GM12874 (cell line): ENCODE results near the gene MILR1.

Experiments used
- TF ChIP-seq, protein P1 (sequence below): IDR thresholded peaks from 2 replicates; pipeline ENCODE4 v1.5.1; 2011; ENCODE audit warnings: low read depth, mild to moderate bottlenecking, control low read depth, low read length, moderate library complexity; ENCODE audit not compliant: insufficient read depth

Gene MILR1

DNA sequence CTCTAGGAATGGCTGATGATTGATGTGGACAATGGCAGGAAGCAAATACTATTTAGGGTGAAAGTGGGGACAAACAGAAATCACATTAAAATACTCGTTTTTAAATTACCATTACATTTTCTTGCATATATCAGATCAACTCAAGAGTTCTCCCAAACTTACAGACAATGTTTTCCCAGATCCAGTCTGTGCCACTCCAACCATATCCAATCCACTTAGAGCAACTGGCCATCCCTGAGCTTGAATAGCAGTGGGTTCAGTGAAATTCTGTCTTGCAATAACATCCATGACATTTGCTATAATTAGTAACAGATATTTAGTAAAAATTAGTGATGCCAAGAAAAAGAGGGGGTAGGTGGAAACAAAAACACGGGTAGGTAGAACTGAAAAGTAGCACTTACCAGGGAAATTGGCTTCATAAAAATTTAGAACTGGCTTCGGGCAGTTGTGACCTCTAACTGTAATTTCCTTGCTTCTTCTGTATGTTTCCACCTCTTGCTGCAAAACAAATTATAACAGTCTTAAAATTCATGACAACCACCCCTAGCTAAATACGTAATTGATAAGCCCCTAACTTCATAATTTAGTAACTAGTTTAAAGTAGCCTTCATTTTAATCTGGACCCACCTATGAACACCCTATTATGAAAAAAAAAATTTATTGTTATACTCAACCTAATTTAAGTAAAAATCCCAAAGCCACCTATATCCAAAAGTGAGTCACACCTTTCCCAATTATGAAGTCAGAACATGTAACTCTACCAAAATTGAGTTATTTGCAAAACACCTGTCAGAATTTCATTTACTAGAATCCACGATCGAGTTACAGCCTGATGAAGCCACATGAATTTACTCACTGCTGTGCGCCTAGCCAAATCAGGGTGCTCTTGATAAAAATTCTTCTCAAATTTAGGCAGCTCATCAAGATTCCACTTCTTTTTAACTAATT lies 55.2 kb downstream of the MILR1 start:
- TF ChIP-seq, protein P1, sequence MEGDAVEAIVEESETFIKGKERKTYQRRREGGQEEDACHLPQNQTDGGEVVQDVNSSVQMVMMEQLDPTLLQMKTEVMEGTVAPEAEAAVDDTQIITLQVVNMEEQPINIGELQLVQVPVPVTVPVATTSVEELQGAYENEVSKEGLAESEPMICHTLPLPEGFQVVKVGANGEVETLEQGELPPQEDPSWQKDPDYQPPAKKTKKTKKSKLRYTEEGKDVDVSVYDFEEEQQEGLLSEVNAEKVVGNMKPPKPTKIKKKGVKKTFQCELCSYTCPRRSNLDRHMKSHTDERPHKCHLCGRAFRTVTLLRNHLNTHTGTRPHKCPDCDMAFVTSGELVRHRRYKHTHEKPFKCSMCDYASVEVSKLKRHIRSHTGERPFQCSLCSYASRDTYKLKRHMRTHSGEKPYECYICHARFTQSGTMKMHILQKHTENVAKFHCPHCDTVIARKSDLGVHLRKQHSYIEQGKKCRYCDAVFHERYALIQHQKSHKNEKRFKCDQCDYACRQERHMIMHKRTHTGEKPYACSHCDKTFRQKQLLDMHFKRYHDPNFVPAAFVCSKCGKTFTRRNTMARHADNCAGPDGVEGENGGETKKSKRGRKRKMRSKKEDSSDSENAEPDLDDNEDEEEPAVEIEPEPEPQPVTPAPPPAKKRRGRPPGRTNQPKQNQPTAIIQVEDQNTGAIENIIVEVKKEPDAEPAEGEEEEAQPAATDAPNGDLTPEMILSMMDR: no peak

DNA sequence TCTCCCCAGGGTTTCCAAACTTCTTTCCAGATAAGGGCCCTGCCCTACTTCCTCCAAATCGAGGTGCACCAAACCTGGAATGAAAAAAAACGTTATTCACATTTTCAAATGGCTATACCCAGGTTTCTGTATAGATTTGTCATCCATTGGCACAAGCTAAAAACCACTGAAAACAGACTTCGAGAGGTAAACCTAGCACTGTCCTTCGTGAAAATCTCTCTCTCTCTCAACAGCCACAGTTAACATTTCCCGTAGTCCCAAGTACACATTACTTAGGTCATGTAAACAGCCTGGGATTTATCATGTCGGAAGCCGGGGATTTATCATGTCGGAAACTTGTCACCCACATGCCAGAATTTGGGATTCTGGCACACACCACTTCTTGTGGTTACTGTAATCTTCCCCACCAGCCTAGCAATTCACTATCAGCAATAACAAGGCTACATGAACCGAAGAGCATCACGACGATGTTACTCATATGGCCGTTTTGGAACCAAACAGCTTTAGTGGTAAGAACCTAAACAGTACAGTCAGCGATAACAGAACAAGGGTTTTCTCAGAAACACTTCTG lies 55.9 kb downstream of the MILR1 start:
- TF ChIP-seq, protein P1: no peak

DNA sequence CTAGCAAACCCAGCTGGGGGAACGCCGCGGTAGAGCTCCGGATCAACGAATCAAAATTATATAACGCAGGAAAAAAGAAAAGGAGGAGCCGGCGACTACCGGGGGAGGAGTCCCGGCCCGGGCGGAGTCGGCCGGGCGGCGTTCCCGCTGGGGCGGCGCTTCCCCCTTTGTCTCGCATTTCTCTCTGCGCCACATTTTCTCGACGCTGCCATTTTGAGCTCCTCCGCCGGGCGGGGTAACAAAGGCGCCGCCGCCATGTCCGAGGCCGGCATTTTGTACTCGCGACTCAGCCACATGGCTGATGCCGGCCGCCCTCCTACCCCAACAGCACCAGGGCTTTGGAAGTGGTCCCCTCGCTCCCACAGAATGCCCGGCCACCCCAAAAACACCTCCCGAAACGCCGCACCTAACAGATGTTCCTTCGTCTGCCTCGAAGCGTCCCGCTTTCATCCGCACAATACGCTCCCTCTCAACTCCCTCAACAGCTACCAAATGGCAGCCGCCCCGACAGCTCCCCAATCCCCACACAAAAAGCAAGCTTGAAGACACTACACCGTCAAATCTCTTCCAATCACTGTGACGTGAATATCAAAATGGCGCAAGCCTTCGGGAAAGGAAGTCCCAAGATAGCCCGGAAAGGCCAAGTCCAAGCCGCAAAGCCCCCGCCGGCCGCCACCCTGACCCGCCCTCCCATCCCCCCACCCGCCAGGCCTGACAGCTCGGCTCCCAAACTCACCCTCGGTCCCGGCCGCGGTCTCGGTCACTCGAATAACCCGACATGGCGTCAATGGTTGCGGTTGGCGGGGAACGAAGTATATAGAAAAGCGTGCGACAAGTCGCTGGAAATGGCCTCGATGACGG lies 56.7 kb downstream of the MILR1 start:
- TF ChIP-seq, protein P1: no peak

DNA sequence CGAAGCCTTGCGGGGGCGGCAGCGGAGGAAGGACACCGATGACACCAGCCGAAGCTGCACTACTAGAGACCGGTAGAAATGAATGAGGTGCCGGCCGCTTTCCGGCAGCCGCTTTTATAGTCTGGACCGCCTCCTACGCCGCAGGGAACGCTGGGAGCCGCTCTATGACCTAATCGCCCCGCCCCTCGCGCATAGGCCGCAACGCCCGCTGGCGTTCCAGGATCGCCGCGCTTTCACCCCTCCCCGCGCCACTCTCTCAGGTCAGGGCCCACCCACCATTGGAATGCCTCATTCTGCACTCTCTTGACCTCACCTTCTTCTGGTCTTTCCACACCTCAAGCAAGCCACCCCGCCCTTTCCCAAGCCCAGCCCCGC lies 57.3 kb downstream of the MILR1 start, which contains the start of gene DDX5:
DDX5 (minus strand) TSS at position 89 of the 375 bp plus-strand sequence. CDS start 170 bp downstream, outside the sequence.
- TF ChIP-seq, protein P1: no peak

DNA sequence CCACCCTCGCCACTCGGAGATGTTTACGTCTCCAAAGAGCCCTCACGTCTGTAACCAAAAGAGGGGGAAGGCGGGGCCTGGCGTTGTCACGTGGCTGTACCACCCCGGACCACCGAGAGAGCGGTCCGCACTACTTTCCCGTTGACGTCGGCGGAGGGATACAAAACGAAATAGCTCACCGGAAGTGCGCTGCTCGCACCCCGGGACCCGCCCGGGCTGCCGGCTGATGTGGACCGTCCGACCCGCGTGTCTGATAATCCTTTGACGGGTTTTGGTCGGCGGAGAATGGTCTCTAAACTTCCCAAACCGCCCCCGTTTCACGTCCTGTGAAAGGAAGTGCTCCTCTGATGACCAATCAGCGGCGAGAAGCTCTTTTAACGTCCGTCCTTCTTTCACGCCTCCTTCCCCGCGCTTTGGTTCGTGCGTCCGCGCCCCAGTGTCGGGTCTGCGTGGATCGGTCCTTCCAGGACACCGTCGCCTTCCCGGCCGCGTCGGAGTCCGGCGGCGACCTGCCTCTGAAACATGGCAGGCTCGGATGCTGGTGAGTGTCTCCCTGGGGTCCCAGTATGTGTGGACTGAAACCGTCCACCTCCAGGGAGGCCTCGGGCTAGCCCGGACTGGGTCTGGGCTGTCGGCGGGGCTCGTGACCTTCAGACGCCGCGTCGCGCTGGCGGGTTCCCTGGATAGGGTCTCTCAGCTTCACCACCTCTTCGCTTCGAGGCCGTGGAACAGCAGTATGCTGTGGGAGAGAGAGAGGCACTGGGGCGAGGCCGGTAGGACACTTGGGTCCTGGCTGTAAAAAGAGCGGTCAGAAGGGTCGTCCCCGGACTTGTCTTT lies 57.9 kb downstream of the MILR1 start, which contains the start of gene CEP95:
CEP95 (plus strand) TSS at position 402 of the 837 bp plus-strand sequence; CDS start at position 523, 121 bp downstream.
- TF ChIP-seq, protein P1: no peak

DNA sequence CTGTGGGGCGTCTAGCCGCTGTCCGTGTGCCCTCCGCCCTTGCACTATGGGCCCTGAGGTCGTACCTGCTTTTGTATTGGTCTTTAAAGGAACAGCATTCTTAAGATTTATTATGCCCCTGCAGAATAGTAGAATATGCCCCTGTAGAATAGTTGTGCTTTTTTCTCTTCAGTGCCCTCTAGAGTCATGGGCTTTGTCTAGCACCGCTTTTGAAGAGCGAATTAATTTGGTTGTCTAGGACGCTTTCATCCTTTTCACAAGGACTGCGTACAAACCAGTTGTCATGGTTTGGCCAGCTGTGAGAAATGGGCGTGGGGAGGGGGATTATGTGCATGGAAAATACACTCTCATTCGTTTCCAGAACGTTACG lies 58.5 kb downstream of the MILR1 start:
- TF ChIP-seq, protein P1: 0 out of 2 replicates have a peak, but pooled peaks have one; percentile 28
